ENCODE results near the gene CTDP1. TPM values are rescaled to one million over a fixed set of nuclear protein-coding genes. Genes with fewer than 3 reads are reported as not detected.

CTDP1 gene
- total and polyA plus RNA-seq, 7 experiments from 2014 or later = 11.6 to 75.3 (median 41.2) TPM

GRCh38 chr18:79756826-79757225 lies 77.2 kb downstream of the CTDP1 start:
- ATAC-seq = no peak
- Histone ChIP-seq H3K9me3 (ENCODE audit: control insufficient read depth in 2 of 3, low read length in 3 of 3) (peaks cover 0 to 28% (median 0%) of the 10 kb centered on the region in 3 experiments), H3K27me3 (ENCODE audit: control insufficient read depth in 2 of 2, insufficient read depth in 2 of 2, low read length in 2 of 2) (no peaks in the 10 kb centered on the region), H3K36me3 (ENCODE audit: control insufficient read depth in 2 of 3, insufficient read depth in 3 of 3, low read length in 3 of 3) (peaks cover 0 to 37% (median 15%) of the 10 kb centered on the region in 3 experiments), H3K27ac (ENCODE audit: low read depth, low read length) (no peak overlapping the region), H3K4me3 (ENCODE audit: low read length) (no peak overlapping the region), H3K4me1 (ENCODE audit: control insufficient read depth in 2 of 2, insufficient read depth in 2 of 2, low read length in 2 of 2) (no peaks in the 10 kb centered on the region)
- no peak overlapping the region for H3K4me3 Mint-ChIP-seq
- peaks cover 6 to 62% (median 37%) of the 10 kb centered on the region in 11 donors for H3K9me3 Mint-ChIP-seq
- peaks cover 0 to 3% (median 0%) of the 10 kb centered on the region in 5 donors for H3K27me3 Mint-ChIP-seq
- DNase-seq = peak in 1 of 9 donors; percentile 13
- POLR2A ChIA-PET = no interaction called here
- peaks cover 15 to 66% (median 59%) of the 10 kb centered on the region in 5 donors for H3K36me3 Mint-ChIP-seq
- CTCF ChIA-PET = no interaction called here
- no peaks in the 10 kb centered on the region for H3K4me1 Mint-ChIP-seq
- H3K27ac Mint-ChIP-seq = no peak overlapping the region
- intact Hi-C loops (cut with micrococcal nuclease) = no loop called here

DNA sequence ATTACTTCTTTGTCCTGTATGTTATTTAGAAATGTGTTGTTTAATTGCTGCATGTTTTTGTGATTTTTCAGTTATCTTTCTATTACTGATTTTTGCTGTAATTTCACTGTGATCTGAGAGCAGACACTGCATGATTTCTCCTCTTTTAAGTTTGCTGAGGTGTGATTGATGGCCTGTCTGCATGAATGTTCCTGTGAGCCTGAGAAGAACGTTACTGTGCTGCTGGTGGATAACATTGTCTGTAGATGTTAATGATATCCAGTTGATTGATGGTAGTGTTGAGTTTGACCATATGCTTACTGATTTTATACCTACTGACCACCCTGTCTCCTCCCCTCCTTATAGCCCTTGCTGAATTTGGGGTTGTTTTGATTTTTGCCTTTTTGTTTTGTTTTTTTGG lies 80.7 kb downstream of the CTDP1 start:
- Mint-ChIP-seq H3K4me3 (no peak overlapping the region), H3K4me1 (no peaks in the 10 kb centered on the region), H3K36me3 (peaks cover 11 to 47% (median 35%) of the 10 kb centered on the region in 5 donors), H3K27ac (no peak overlapping the region), H3K27me3 (peaks cover 0 to 3% (median 0%) of the 10 kb centered on the region in 5 donors), H3K9me3 (peaks cover 6 to 76% (median 40%) of the 10 kb centered on the region in 11 donors)
- no peaks in the 10 kb centered on the region for H3K27me3 ChIP-seq (ENCODE audit: control insufficient read depth in 2 of 2, insufficient read depth in 2 of 2, low read length in 2 of 2)
- H3K27ac ChIP-seq (ENCODE audit: low read depth, low read length) = no peak overlapping the region
- POLR2A ChIA-PET = no interaction called here
- no peak overlapping the region for H3K4me3 ChIP-seq (ENCODE audit: low read length)
- ATAC-seq (no peak), DNase-seq (no peak)
- peaks cover 0 to 38% (median 0%) of the 10 kb centered on the region in 3 experiments for H3K9me3 ChIP-seq (ENCODE audit: control insufficient read depth in 2 of 3, low read length in 3 of 3)
- CTCF ChIA-PET = no interaction called here
- H3K36me3 ChIP-seq (ENCODE audit: control insufficient read depth in 2 of 3, insufficient read depth in 3 of 3, low read length in 3 of 3) = peaks cover 0 to 10% (median 0%) of the 10 kb centered on the region in 3 experiments
- intact Hi-C loops (cut with micrococcal nuclease) = no loop called here
- H3K4me1 ChIP-seq (ENCODE audit: control insufficient read depth in 2 of 2, insufficient read depth in 2 of 2, low read length in 2 of 2) = no peaks in the 10 kb centered on the region

DNA sequence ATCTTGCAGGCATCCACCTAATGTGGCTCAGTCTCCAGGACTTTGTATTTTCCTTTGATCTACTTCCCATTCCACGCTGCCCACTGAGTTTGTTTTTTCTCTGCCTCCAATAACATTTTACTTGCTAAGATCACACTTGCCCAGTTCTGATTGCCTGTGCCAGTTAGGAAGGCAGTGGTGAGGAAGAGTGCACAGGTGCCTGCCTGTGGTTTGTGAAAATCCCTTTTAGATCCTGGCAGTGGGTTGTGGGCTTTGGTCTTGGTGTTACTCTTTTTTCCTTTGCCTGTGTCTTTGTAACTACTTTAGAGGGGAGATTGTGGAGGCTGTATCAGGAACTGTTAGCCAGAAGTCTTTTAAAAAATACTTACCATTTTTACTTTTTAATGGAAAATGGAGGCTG lies 81.3 kb downstream of the CTDP1 start:
- peaks cover 6 to 76% (median 42%) of the 10 kb centered on the region in 11 donors for H3K9me3 Mint-ChIP-seq

DNA sequence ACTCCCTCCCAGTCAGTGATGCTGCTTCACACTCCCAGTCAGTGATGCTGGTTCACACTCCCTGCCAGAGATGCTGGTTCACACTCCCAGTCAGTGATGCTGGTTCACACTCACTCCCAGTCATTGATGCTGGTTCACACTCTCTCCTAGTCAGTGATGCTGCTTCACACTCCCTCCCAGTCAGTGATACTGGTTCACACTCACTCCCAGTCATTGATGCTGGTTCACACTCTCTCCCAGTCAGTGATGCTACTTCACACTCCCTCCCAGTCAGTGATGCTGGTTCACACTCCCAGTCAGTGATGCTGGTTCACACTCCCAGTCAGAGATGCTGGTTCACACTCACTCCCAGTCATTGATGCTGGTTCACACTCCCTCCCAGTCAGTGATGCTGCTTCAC lies 83.8 kb downstream of the CTDP1 start:
- H3K27ac Mint-ChIP-seq = no peak overlapping the region
- H3K4me1 Mint-ChIP-seq = no peaks in the 10 kb centered on the region
- POLR2A ChIA-PET = no interaction called here
- Histone ChIP-seq H3K36me3 (ENCODE audit: control insufficient read depth in 2 of 3, insufficient read depth in 3 of 3, low read length in 3 of 3) (no peaks in the 10 kb centered on the region), H3K4me1 (ENCODE audit: control insufficient read depth in 2 of 2, insufficient read depth in 2 of 2, low read length in 2 of 2) (no peaks in the 10 kb centered on the region), H3K9me3 (ENCODE audit: control insufficient read depth in 2 of 3, low read length in 3 of 3) (peaks cover 0 to 28% (median 0%) of the 10 kb centered on the region in 3 experiments), H3K27me3 (ENCODE audit: control insufficient read depth in 2 of 2, insufficient read depth in 2 of 2, low read length in 2 of 2) (no peaks in the 10 kb centered on the region), H3K4me3 (ENCODE audit: low read length) (no peak overlapping the region), H3K27ac (ENCODE audit: low read depth, low read length) (no peak overlapping the region)
- CTCF ChIA-PET = no interaction called here
- no peak for ATAC-seq
- peaks cover 8 to 38% (median 9%) of the 10 kb centered on the region in 5 donors for H3K36me3 Mint-ChIP-seq
- H3K27me3 Mint-ChIP-seq = peaks cover 0 to 19% (median 14%) of the 10 kb centered on the region in 5 donors
- peaks cover 12 to 77% (median 34%) of the 10 kb centered on the region in 11 donors for H3K9me3 Mint-ChIP-seq
- intact Hi-C loops (cut with micrococcal nuclease) = no loop called here
- peak in 1 of 9 donors; percentile 1 for DNase-seq
- H3K4me3 Mint-ChIP-seq = no peak overlapping the region

More for the DNA sequence above, 81.3 kb downstream of the CTDP1 start:
- no peak overlapping the region for H3K4me3 Mint-ChIP-seq
- peak overlapping the region in 1 of 9 donors; percentile 23 for H3K27ac Mint-ChIP-seq
- H3K9me3 ChIP-seq (ENCODE audit: control insufficient read depth in 2 of 3, low read length in 3 of 3) = peaks cover 0 to 38% (median 0%) of the 10 kb centered on the region in 3 experiments
- DNase-seq = no peak
- H3K4me1 Mint-ChIP-seq = no peaks in the 10 kb centered on the region
- POLR2A ChIA-PET = no interaction called here
- CTCF ChIA-PET = no interaction called here
- H3K27me3 Mint-ChIP-seq = peaks cover 0 to 3% (median 0%) of the 10 kb centered on the region in 5 donors
- peaks cover 0 to 5% (median 0%) of the 10 kb centered on the region in 3 experiments for H3K36me3 ChIP-seq (ENCODE audit: control insufficient read depth in 2 of 3, insufficient read depth in 3 of 3, low read length in 3 of 3)
- peaks cover 9 to 47% (median 31%) of the 10 kb centered on the region in 5 donors for H3K36me3 Mint-ChIP-seq
- intact Hi-C loops (cut with micrococcal nuclease) = no loop called here
- no peak overlapping the region for H3K4me3 ChIP-seq (ENCODE audit: low read length)
- no peak overlapping the region for H3K27ac ChIP-seq (ENCODE audit: low read depth, low read length)
- no peaks in the 10 kb centered on the region for H3K4me1 ChIP-seq (ENCODE audit: control insufficient read depth in 2 of 2, insufficient read depth in 2 of 2, low read length in 2 of 2)
- ATAC-seq = no peak
- no peaks in the 10 kb centered on the region for H3K27me3 ChIP-seq (ENCODE audit: control insufficient read depth in 2 of 2, insufficient read depth in 2 of 2, low read length in 2 of 2)

DNA sequence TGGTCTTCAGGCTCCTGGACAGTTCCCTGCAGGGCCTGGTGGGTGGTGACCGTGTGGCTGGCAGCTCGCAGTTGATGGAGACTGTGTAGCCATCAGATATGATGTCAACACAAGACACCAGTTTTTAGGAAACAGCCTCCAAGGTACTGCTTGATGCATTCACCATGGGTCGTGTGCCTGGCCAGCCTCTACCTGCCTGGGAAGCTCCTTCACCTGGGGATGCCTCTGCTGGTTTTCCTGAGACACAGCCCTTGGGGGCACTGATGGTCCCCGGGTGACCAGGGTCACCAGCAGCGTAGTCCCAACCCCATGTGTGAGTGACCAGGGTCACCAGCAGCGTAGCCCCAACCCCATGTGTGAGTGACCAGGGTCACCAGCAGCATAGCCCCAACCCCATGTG lies 84.5 kb downstream of the CTDP1 start:
- Histone ChIP-seq H3K9me3 (ENCODE audit: control insufficient read depth in 2 of 3, low read length in 3 of 3) (peaks cover 0 to 25% (median 0%) of the 10 kb centered on the region in 3 experiments), H3K36me3 (ENCODE audit: control insufficient read depth in 2 of 3, insufficient read depth in 3 of 3, low read length in 3 of 3) (no peaks in the 10 kb centered on the region), H3K27ac (ENCODE audit: low read depth, low read length) (no peak overlapping the region), H3K4me1 (ENCODE audit: control insufficient read depth in 2 of 2, insufficient read depth in 2 of 2, low read length in 2 of 2) (no peaks in the 10 kb centered on the region), H3K4me3 (ENCODE audit: low read length) (no peak overlapping the region), H3K27me3 (ENCODE audit: control insufficient read depth in 2 of 2, insufficient read depth in 2 of 2, low read length in 2 of 2) (no peaks in the 10 kb centered on the region)
- DNase-seq (no peak), ATAC-seq (no peak)
- no peak overlapping the region for H3K27ac Mint-ChIP-seq
- peaks cover 0 to 20% (median 15%) of the 10 kb centered on the region in 5 donors for H3K27me3 Mint-ChIP-seq
- POLR2A ChIA-PET = no interaction called here
- H3K9me3 Mint-ChIP-seq = peaks cover 10 to 73% (median 30%) of the 10 kb centered on the region in 11 donors
- intact Hi-C loops (cut with micrococcal nuclease) = no loop called here
- H3K4me3 Mint-ChIP-seq = no peak overlapping the region
- H3K36me3 Mint-ChIP-seq = peaks cover 4 to 34% (median 9%) of the 10 kb centered on the region in 5 donors
- H3K4me1 Mint-ChIP-seq = no peaks in the 10 kb centered on the region
- CTCF ChIA-PET = interaction anchor here (0.6 kb wide), 1 partner anchor 48 kb away, joined by 3 read pairs; no protein-coding TSS in a partner anchor

DNA sequence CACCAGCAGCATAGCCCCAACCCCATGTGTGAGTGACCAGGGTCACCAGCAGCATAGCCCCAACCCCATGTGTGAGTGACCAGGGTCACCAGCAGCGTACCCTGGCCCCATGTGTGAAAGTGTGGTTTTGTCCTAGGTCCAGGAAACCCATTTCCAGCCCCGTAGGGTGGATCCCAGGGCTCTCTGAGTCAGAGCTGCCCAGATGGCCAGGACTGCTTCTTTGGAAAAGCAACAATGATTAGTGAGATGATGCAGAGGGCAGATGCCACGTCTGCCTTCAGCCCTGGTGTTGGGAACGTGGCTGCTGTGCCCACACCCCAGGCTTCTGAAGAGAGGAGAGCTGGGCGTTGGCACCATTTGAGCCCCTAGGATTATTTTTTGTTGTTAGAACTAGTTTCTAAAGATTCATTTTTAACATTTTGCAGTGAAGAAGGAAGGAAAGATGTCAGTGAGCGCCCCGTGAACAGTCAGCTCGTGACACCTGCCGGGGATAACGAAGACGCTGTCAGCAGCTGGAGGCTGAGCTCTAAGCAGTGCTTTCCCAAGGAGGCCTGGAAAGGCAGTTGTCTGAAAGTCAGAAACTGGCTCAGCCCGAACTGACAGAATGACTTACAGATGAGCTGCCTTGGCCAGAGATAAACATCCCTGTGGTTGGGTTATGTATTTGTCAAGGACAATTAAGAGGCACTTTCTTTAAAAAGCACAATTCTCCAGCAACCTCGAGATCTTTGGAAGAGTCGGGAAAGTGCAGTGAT lies 86.1 kb downstream of the CTDP1 start:
- no peak overlapping the region for H3K4me3 Mint-ChIP-seq
- Histone ChIP-seq H3K4me3 (ENCODE audit: low read length) (no peak overlapping the region), H3K27me3 (ENCODE audit: control insufficient read depth in 2 of 2, insufficient read depth in 2 of 2, low read length in 2 of 2) (no peaks in the 10 kb centered on the region), H3K36me3 (ENCODE audit: control insufficient read depth in 2 of 3, insufficient read depth in 3 of 3, low read length in 3 of 3) (no peaks in the 10 kb centered on the region), H3K4me1 (ENCODE audit: control insufficient read depth in 2 of 2, insufficient read depth in 2 of 2, low read length in 2 of 2) (no peaks in the 10 kb centered on the region), H3K9me3 (ENCODE audit: control insufficient read depth in 2 of 3, low read length in 3 of 3) (peaks cover 0 to 20% (median 0%) of the 10 kb centered on the region in 3 experiments), H3K27ac (ENCODE audit: low read depth, low read length) (no peak overlapping the region)
- ChIA-PET CTCF (no interaction called here), POLR2A (no interaction called here)
- intact Hi-C loops (cut with micrococcal nuclease) = no loop called here
- ATAC-seq (no peak), DNase-seq (no peak)
- peaks cover 3 to 25% (median 3%) of the 10 kb centered on the region in 5 donors for H3K36me3 Mint-ChIP-seq
- peaks cover 6 to 58% (median 21%) of the 10 kb centered on the region in 11 donors for H3K9me3 Mint-ChIP-seq
- peaks cover 4 to 23% (median 14%) of the 10 kb centered on the region in 5 donors for H3K27me3 Mint-ChIP-seq
- H3K4me1 Mint-ChIP-seq = no peaks in the 10 kb centered on the region
- H3K27ac Mint-ChIP-seq = no peak overlapping the region

All from naive thymus-derived CD4-positive, alpha-beta T cell (primary cell).